HepG2 (cell line): ENCODE results near the gene MAEA. TPM values are rescaled to one million over a fixed set of nuclear protein-coding genes. Genes with fewer than 3 reads are reported as not detected.

ENCODE experiments used
- ATAC-seq: fragments of 200-7000 bp; cut with Tn5 transposase; 3 replicates; pipeline ENCODE4 v1.9.1; 2020; ENCODE audit warnings: mild to moderate bottlenecking, moderate library complexity
- BruUV-seq: library from RNA; stranded (reverse); fragments of 400-500 nt; replicated peaks from 2 replicates; lab custom pipeline; 2021; lab: Mats Ljungman, UMichigan
- CTCF ChIA-PET: fragments of 300-600 bp; formaldehyde crosslinking; extraction: SDS; loops from one replicate; lab custom pipeline; 2021; ENCODE audit warnings: low total read pairs, inconsistent platforms, low intra/inter-chr PET ratio; lab: Yijun Ruan, JAX
- POLR2A ChIA-PET: fragments of 350-600 bp; sonication (Branson Sonifier 250); formaldehyde crosslinking; loops from one replicate; lab custom pipeline; 2020; ENCODE audit warnings: antibody characterized with exemption, inconsistent platforms; lab: Yijun Ruan, JAX
- DNase-seq: peaks from one replicate; pipeline ENCODE4 v3.0.0-alpha.2; 2015; ENCODE audit warnings: low spot score
- FAIRE-seq: peaks from 3 replicates; lab custom pipeline; 2011; peaks lifted over from hg19 to GRCh38; lab: Jason Lieb, UNC
- H2AFZ ChIP-seq: one replicate; pipeline ENCODE4 v1.6.1; 2011; ENCODE audit warnings: low read length, inconsistent platforms
- H3K27ac ChIP-seq: fragments of 300-600 bp; 3 replicates; pipeline ENCODE4 v1.8.0; 2011; ENCODE audit warnings: mixed run types, mild to moderate bottlenecking, mixed read lengths, low read length, inconsistent platforms; ENCODE audit not compliant: insufficient read depth; ENCODE audit errors: extremely low read length
- H3K27me3 ChIP-seq, 2 experiments: fragments of 200-600 bp in 1 of 2; 2 replicates in 1 of 2; 3 replicates in 1 of 2; pipeline versions ENCODE4 v1.6.0 to v1.8.0; 2011; ENCODE audit warnings: low read length in 2 of 2, mild to moderate bottlenecking in 2 of 2, moderate library complexity in 2 of 2, inconsistent platforms in 1 of 2; ENCODE audit not compliant: insufficient read depth in 2 of 2, control insufficient read depth in 1 of 2
- H3K36me3 ChIP-seq, 2 experiments: fragments of 200-600 bp in 1 of 2; replicated peaks in 1 of 2; 2 replicates in 1 of 2; 3 replicates in 1 of 2; pipeline versions ENCODE4 v1.5.1 to v1.8.0; 2011; ENCODE audit warnings: low read length in 2 of 2, inconsistent platforms in 1 of 2; ENCODE audit not compliant: insufficient read depth in 2 of 2, control insufficient read depth in 1 of 2
- H3K4me1 ChIP-seq: 2 replicates; pipeline ENCODE4 v1.5.1; 2012; ENCODE audit warnings: low read length, inconsistent platforms; ENCODE audit not compliant: insufficient read depth
- H3K4me2 ChIP-seq: 2 replicates; pipeline ENCODE4 v1.6.0; 2011; ENCODE audit warnings: low read depth, low read length, inconsistent platforms
- H3K4me3 ChIP-seq, 3 experiments: fragments of 200-600 bp in 1 of 3; sonication (generic), shearing (Covaris generic) in 1 of 3; replicated peaks in 1 of 3; 2 replicates each; pipeline ENCODE4 v1.5.1; 2011 to 2016; ENCODE audit warnings: low read length in 3 of 3, inconsistent platforms in 2 of 3, low read depth in 2 of 3, mild to moderate bottlenecking in 2 of 3, control low read depth in 1 of 3, mixed read lengths in 1 of 3; ENCODE audit not compliant: insufficient read depth in 1 of 3
- H3K79me2 ChIP-seq: one replicate; pipeline ENCODE4 v1.6.1; 2011; ENCODE audit warnings: low read length, inconsistent platforms; ENCODE audit not compliant: insufficient read depth
- H3K9ac ChIP-seq: 2 replicates; pipeline ENCODE4 v1.6.0; 2011; ENCODE audit warnings: mild to moderate bottlenecking, low read depth, low read length, inconsistent platforms; ENCODE audit not compliant: insufficient read depth
- H3K9me3 ChIP-seq: 2 replicates; pipeline ENCODE4 v1.5.1; 2012; ENCODE audit warnings: mild to moderate bottlenecking, low read length
- H4K20me1 ChIP-seq: 2 replicates; pipeline ENCODE4 v1.6.0; 2011; ENCODE audit warnings: inconsistent platforms, mild to moderate bottlenecking, low read length, moderate library complexity; ENCODE audit not compliant: insufficient read depth
- AHR ChIP-seq: IDR thresholded peaks from 2 replicates; pipeline ENCODE4 v1.6.1; 2018; ENCODE audit warnings: missing genetic modification reagents, missing compliant biosample characterization
- ATF4 ChIP-seq, 2 experiments: fragments of 450-650 bp in 1 of 2; sonication (generic) in 1 of 2; formaldehyde crosslinking; IDR thresholded peaks; 2 replicates each; pipeline versions ENCODE4 v1.5.0 to v1.8.0; 2020 to 2022; ENCODE audit warnings: mild to moderate bottlenecking in 1 of 2, missing genetic modification reagents in 1 of 2
- BCLAF1 ChIP-seq: fragments of 450-650 bp; IDR thresholded peaks from 2 replicates; pipeline ENCODE4 v1.6.1; 2017; ENCODE audit warnings: mild to moderate bottlenecking
- CBX5 ChIP-seq: sonication (generic); formaldehyde crosslinking; IDR thresholded peaks from 2 replicates; pipeline ENCODE4 v1.4.0; 2020; ENCODE audit warnings: missing genetic modification reagents, borderline replicate concordance
- HHEX ChIP-seq: IDR thresholded peaks from 2 replicates; pipeline ENCODE4 v1.6.1; 2016; ENCODE audit warnings: control low read depth
- HMG20A ChIP-seq: IDR thresholded peaks from 2 replicates; pipeline ENCODE4 v1.6.1; 2016; ENCODE audit warnings: borderline replicate concordance
- HOXA3 ChIP-seq: sonication (generic); formaldehyde crosslinking; IDR thresholded peaks from 2 replicates; pipeline ENCODE4 v1.5.0; 2020; ENCODE audit warnings: missing genetic modification reagents
- MTF2 ChIP-seq: sonication (generic); formaldehyde crosslinking; IDR thresholded peaks from 2 replicates; pipeline ENCODE4 v1.5.0; 2020; ENCODE audit warnings: missing genetic modification reagents, borderline replicate concordance
- NFIC ChIP-seq: IDR thresholded peaks from 2 replicates; pipeline ENCODE4 v1.6.1; 2012; ENCODE audit warnings: mild to moderate bottlenecking, low read length, inconsistent platforms
- NR3C1 ChIP-seq: sonication (generic); formaldehyde crosslinking; IDR thresholded peaks from 2 replicates; pipeline ENCODE4 v1.4.0; 2020; ENCODE audit warnings: missing genetic modification reagents
- ZNF605 ChIP-seq: sonication (generic); formaldehyde crosslinking; IDR thresholded peaks from 2 replicates; pipeline ENCODE4 v1.8.0; 2022; ENCODE audit warnings: mild to moderate bottlenecking, missing genetic modification reagents
- ZNF709 ChIP-seq: sonication (generic); formaldehyde crosslinking; IDR thresholded peaks from 2 replicates; pipeline ENCODE4 v1.5.0; 2020; ENCODE audit warnings: mild to moderate bottlenecking, missing genetic modification reagents
- ZNF775 ChIP-seq: sonication (generic); formaldehyde crosslinking; IDR thresholded peaks from 2 replicates; pipeline ENCODE4 v1.4.0; 2020; ENCODE audit warnings: missing genetic modification reagents, mild to moderate bottlenecking, moderate library complexity, borderline replicate concordance
- ZNF790 ChIP-seq: sonication (generic); formaldehyde crosslinking; IDR thresholded peaks from 2 replicates; pipeline ENCODE4 v1.8.0; 2022; ENCODE audit warnings: missing genetic modification reagents, mild to moderate bottlenecking, borderline replicate concordance
- ZSCAN12 ChIP-seq: sonication (generic); formaldehyde crosslinking; IDR thresholded peaks from 2 replicates; pipeline ENCODE4 v1.9.0; 2021; ENCODE audit warnings: mild to moderate bottlenecking, missing genetic modification reagents
- ZSCAN31 ChIP-seq: sonication (generic); formaldehyde crosslinking; IDR thresholded peaks from 2 replicates; pipeline ENCODE4 v1.5.0; 2020; ENCODE audit warnings: low read depth, mild to moderate bottlenecking, missing genetic modification reagents
- WGBS: methylation state at CpG from one replicate; pipeline ENCODE4 v1.1.6; 2017; ENCODE audit warnings: low lambda C conversion rate; 5-methylcytosine and 5-hydroxymethylcytosine counted together
- in situ Hi-C: cut with HindIII; loops from 2 replicates; pipeline ENCODE4 v1.10.0; 2017; ENCODE audit warnings: low pct_unique_long_range_greater_than_20kb; ENCODE audit not compliant: extremely low pct_ligation_motif_present
- intact Hi-C: fragments of 100-400 bp; cut with micrococcal nuclease; formaldehyde crosslinking; loops from one replicate; pipeline ENCODE4 v1.10.0; 2022; ENCODE audit not compliant: unreplicated experiment
- polyA plus RNA-seq, 8 experiments: library from polyadenylated mRNA; depleted of rRNA in 3 of 8; stranded (reverse) in 7 of 8; unstranded in 1 of 8; fragments of >200 nt; fragmentation: Illumina TruSeq in 4 of 8; extraction: Trizol in 4 of 8; gene quantifications; 2 replicates each; pipeline versions ENCODE4 v1.2.1 to v1.2.3, GENCODE V29; 2011 to 2016; ENCODE audit warnings: low read depth in 4 of 8, missing spikeins in 1 of 8, mixed read lengths in 1 of 8; ENCODE audit not compliant: insufficient read depth in 1 of 8
- total RNA-seq, 5 experiments: library from RNA; depleted of rRNA; stranded (reverse); fragments of >200 nt; fragmentation: Illumina TruSeq; extraction: Trizol; gene quantifications; 2 replicates each; pipeline ENCODE4 v1.2.3, GENCODE V29; 2016; ENCODE audit warnings: low read depth in 1 of 5

MAEA gene
- total and polyA plus RNA-seq, 2 of the 13 experiments (the other 11 are each of a cell fraction or from before 2014, with no cell fraction given): 52.0 to 57.1 TPM

GRCh38 chr4:1382776-1383727 is 93.4 kb downstream of the MAEA start:
- DNase-seq: no peak
- peaks cover 2 to 11% of the 10 kb centered on the region in 2 experiments; a peak in 4 of 5 replicates for H3K36me3 ChIP-seq
- 91% methylated on average over 11 of the region's 27 CpGs for WGBS
- in situ Hi-C loops: no loop called here
- H3K4me3 ChIP-seq: no peak overlapping the region
- BruUV-seq: no TSS peak
- no peaks in the 10 kb centered on the region for H3K27me3 ChIP-seq
- ChIA-PET CTCF (no interaction called here), POLR2A (no interaction called here)
- H3K4me2 ChIP-seq: no peak overlapping the region
- FAIRE-seq: no peak
- no peak overlapping the region for H3K27ac ChIP-seq
- no peaks in the 10 kb centered on the region for H3K79me2 ChIP-seq
- no peaks in the 10 kb centered on the region for H3K9me3 ChIP-seq
- ATAC-seq: no peak
- intact Hi-C loops: no loop called here
- H2AFZ ChIP-seq: no peak overlapping the region
- H3K9ac ChIP-seq: no peak overlapping the region
- TF ChIP-seq NR3C1 (no peak), CBX5 (CRISPR knock-in tag) (no peak), ZNF709 (CRISPR knock-in tag) (no peak), ZNF605 (CRISPR knock-in tag) (no peak), HOXA3 (CRISPR knock-in tag) (no peak), AHR (CRISPR knock-in tag) (no peak), ZSCAN12 (CRISPR knock-in tag) (no peak), HMG20A (CRISPR knock-in tag) (no peak), HHEX (CRISPR knock-in tag) (no peak), ZNF775 (CRISPR knock-in tag) (no peak), ZNF790 (CRISPR knock-in tag) (no peak), NFIC (no peak), BCLAF1 (no peak), MTF2 (CRISPR knock-in tag) (no peak), ZSCAN31 (no peak), ATF4 (CRISPR knock-in tag; IDR thresholded peaks at IDR 0.05) (no peak)
- H3K4me1 ChIP-seq: no peaks in the 10 kb centered on the region
- no peaks in the 10 kb centered on the region for H4K20me1 ChIP-seq
